ENCODE data around the gene MRPL12.

The MRPL12 gene

GRCh38 chr17:81740395-81740961 lies 37.3 kb downstream of the MRPL12 start:
- DNase-seq (ENCODE audit: low read depth in 2 of 2) = no peak

GRCh38 chr17:81741049-81741593 lies 38.0 kb downstream of the MRPL12 start:
- DNase-seq (ENCODE audit: low read depth in 2 of 2) = no peak

DNA sequence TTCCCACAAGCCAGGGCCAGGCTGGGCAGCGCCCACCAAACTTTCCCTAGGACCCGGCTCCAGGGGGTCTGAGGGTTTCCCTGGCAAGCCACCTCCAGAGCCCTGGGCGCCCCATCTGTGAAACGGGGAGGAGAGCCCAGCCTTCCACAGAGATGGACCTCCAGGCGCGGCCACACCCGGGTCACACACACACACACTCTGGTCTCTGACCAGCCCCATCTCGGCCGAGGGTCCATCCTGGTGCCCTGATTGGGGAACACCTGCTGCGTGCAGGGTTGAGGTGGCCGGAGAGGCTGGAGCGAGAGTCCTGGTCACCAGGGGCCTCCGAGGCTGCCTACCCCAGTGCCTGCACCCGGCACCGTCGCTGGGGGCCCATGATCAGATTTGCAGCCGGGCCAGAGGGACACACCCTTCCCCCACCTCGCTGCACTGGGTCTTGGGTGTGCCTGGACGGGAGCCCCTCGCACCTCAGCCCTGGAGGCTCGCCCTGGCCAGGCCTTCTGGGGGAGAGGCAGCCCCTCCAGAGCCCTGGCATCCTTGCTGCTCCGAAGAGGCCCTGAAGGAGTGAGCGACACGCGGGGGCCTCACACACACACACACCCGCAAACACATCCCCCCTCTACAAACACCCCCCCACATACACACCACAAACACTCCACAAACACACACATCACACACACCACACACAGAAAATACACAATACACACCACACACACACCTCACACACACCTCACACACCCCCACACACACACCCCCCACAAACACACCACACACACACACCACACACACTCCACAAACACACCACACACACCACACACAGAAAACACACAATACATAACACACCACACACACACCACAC lies 38.7 kb downstream of the MRPL12 start:
- DNase-seq (ENCODE audit: low read depth in 2 of 2) = no peak

Measured in activated CD8-positive, alpha-beta memory T cell treated with anti-CD3 and anti-CD28 coated beads for 4 hours (primary cell).